Limb (tissue), 2 donors: ENCODE data around the gene ATF6B.

Experiments
- DNase-seq, 2 donors: peaks; one replicate each; pipeline ENCODE4 v3.0.0-alpha.2; 2016; ENCODE audit errors: extremely low spot score in 2 of 2

ATF6B gene

DNA sequence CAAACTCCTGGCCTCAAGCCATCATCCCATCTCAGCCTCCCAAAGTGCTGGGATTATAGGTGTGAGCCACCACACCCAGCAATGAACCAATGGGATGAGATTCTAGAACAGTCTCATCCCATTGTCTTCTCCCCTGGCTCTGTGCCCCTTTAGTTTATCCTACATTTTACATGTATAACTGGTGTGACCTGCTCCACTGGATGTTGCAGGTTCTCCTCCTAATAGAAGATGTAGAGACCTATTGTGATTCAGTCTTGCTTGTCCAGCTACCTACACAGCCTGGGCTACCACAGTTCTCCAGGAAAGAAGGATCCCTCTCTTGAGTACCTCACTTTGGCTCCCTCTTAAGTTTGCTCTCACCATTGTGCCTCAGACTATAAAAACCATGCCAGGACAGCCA, 4.1 kb upstream of the ATF6B start:
- no peak for DNase-seq

DNA sequence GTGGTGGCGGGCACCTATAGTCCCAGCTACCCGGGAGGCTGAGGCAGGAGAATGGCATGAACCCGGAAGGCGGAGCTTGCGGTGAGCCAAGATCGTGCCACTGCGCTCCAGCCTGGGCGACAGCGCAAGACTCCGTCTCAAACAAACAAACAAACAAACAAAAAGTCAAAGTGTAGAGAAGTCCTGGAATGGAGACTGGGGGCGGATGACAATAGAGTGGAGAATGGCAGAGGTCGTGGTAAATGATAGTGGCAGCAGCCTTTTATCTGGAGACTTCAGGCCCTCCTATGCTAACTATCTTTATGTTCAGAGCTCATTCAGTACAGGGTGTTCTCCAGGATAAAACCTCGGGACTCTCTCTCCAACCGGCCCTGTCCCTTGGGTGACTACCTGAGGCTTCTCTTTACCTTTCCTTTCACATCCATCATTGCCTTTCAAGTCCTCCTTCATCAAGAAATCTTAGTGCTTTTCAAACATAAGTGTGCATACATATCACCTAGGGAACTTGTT, 3.4 kb upstream of the ATF6B start:
- no peak for DNase-seq

DNA sequence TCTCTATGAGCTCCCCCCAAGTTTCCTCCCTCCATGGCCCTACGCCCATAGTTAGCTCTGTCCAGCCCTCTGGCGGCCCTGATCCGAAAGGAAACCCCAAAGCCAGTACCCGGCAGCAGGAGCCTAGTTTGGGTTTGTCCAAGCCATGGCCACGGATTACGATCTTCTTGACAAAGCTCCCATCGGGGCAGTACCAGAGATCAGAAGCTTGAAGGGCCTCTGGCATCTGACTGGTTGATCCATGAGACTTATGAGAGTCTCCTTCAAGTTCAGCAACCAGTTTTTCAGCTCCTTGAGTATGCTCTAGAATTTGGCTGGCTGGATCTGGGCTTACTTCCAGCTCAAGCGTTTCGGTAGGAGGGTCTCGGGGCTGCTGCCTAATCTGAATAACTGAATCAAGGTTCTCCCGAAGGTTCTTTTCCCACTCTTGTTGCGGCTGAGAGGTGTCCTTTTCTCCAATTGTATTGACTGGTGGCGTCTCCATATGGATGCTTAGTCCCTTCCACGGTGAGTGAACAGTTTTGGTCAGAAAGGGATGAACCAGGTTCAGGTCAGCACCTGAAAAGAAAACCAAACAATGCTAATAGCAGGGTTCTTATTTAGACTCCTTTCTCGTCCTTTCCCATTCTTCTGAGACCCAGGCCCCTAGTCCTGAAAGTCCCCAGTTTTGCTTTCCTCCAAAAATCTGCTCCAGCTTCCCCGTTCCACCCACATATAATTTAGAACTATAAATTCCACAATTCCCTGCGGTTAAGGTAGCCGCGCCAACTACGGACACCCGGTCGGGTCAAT, 1.4 kb upstream of the ATF6B start:
- no peak for DNase-seq

DNA sequence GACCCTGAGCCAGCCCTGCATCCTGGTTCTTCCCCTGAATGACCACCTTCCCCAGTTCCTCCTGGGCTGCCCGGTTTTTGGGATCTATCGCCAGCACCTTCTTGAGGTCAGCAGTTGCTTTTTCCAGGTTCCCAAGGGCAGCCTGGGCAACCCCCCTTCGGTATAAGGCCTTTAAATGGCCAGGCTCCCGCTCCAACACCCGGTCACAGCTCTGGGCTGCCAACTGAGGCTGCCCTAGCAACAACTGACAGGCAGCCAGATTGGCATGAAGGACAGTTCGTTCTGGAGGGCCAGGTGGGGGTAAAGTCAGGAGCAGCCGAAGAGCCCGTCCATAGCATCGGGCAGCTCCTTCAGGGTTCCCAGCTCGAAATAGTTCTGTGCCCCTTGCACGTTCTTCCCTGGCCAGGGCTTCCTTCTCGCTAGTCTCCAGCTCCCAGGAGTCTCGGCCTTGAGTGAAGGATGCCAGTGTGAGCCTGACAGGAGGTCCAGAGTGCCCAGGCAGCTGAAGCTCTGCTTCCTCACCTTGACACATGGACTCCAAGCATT, 778 bp upstream of the ATF6B start:
- DNase-seq, result no peak

DNA sequence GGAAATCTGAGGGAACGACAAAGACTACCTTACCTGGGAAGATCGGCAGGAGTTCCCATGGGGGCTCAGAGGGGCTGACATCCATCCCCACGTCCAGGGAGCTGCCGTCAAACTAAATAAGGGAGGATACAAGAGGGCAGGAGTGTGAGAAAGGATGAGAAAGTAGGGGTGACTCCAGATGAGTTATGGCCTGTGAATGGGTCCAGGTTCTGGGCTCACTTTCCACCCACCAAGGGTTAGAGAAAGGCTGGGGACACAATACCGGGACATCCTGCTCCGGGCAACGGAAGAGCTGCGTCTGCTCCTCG, 683 bp downstream of the ATF6B start:
- no peak for DNase-seq

DNA sequence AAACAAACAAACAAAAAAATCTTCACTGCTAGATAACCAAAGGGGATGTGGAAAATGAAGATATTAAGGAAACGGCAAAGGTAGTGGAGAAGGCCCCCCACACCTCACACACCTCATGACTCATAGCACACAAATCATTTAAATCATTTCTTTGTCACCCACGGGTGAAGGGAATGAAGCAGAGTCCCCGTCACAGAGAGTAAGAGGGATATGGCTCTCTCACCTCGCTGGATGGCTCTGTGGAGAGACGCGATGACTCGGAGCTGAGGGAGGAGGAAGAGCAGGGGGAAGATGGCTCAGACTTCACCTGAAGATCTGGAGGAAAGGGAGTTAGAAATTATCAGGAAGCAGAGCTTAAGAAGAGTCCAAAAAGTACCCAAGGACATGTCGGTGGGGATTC, 1.2 kb downstream of the ATF6B start:
- no peak for DNase-seq

DNA sequence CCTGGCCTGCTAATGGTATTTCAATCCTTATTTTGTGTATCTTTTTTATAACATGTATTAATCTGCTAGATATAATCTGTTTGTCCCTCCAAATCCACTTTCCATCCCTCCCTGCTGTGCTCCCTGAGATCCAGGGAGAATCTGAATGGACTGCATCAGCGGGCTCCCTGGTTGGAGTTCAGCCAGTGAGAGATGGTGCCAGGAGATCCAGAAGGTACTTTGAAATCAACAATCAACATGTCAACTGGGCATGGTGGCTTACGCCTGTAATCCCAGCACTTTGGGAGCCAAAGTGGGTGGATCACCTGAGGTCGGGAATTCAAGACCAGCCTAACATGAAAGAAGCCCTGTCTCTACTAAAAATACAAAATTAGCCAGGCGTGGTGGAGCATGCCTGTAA, 4.4 kb downstream of the ATF6B start:
- DNase-seq, result no peak

DNA sequence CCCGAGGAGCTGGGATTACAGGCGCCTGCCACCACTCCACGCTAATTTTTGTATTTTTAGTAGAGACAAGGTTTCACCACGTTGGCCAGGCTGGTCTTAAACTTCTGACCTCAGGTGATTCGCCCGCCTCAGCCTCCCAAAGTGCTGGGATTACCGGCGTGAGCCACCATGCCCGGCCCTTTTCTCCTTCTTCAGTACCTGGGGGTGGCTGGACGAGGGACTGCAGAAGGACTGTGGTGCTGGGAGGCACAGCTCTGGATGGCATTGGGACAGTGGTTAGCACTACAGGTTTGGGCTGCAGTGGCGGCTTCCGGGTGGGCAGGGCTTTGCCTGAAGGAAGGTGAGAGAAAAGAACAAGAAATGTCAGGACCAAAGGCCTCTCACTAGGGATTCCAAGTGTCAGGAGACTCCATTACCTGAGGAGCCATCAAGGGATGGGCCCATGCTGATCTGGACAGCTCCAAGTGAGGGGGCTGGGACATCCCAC, 7.4 kb downstream of the ATF6B start:
- DNase-seq, result no peak

DNA sequence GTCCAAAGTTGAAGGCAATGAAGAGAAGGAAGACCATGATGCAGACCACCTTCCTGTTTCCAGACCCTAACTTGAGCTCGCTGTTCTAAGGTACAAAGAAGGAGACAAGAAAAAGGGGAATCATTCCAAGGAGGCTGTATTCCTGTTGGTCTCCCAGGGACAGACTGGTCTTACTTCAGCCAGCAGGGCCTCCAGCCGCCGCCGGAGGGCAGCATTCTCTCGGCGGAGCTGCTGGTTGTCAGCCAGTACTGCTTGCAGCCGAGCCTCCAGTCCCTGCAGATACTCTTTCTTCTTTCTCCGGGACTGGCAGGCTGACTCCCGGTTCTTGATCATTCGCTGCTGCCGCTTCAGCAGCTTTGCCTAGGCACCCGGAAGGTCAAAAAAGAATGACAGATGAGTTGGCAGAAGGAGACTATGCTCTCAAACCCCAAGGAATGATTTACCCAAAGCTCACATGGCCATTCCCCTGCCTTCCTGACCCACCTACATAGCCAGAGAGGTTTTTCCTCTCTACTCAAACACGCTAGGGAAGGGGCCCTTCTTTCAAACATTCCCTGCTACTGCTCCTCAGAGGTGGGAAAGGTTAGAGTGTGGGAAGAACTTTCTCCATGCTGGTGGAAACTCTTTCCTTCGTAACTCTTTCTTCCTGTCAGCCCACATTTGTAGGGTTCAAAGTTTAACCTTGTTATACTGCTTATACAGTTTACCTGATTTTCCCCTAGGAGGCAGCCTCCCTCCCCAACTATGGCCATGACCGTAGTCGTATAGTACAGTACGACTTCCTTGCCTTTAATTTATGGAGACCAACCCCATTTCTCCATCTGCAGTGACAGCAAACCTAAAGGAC, 9.0 kb downstream of the ATF6B start:
- DNase-seq, result peak; percentile 89 to 90

DNA sequence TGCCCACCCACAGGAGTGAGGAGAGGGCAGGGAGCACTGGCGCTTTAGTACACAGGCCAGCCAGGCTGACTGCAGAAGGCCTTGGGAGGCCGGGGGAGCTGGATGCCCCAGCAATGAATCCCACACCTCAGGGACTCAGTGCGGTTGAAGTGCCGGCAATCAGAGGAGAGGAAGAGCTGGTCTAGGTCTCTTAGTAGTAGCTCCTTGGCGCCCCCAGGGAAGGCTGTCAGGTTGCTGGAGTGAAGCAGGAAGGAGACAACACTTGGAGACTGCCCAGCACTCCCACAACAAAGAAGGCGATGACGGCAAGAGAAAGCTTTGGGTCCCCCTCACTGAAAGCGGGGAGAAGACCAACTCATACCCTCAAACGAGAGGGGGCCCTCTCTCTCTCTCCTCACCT, 10.6 kb downstream of the ATF6B start:
- no peak for DNase-seq

DNA sequence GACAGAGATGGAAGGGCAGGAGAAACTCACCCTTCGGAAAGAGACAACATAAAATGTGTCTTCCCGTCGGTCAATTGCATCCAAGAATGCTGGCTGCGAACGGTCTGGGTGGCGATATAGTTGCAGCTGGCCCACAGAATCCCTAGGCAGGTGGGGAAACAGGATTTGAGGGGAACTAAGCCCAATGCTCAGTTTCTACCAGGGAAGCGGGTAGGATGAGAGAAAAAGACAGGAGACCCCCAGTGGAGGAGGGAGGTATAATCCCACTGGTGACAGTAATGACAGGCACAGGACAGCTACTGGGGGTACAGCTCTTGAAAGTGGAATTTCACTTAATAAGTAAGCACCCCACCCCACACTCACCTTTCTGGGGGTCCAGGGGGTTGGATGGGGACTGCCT, 11.4 kb downstream of the ATF6B start:
- DNase-seq, result no peak

DNA sequence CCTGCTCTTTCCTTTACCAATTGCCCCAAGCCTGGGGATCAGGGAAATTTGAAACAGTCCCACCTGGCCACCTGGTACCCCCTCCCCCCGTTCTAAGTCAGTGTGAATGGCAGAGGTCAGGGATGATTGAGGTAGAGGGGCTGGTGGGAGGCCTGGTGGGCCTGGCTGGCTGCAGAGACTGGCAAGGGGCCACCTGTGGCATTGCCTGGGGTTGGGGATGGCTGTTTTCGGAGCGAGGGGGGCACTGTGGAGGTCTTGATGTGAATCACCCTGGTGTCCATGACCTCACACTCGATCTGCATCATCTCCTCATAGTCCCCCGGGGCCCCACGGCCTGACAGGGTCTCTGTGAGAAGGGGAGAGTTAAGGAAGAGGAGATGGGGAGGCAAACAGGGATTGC, 12.4 kb downstream of the ATF6B start:
- DNase-seq, result no peak

DNA sequence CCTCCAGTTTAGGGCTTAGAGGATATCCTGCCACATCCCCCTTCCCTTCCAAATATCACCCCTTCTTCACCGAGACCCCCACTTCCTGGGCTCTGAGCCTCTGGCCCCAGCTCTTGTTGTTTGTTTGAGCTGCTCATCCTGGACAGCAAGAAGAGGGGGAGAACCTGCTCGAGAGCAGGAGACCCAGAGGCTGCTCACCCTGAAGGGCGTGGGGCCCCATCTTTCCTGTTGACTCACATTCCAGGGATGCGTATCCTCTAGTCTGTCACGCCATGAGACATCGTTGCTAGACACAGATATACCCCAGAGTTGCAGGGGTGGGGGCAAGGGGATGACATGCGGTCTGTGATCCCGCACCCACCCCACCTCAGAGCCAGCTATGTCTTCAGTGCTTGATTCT, 13.2 kb downstream of the ATF6B start:
- DNase-seq, result no peak

DNA sequence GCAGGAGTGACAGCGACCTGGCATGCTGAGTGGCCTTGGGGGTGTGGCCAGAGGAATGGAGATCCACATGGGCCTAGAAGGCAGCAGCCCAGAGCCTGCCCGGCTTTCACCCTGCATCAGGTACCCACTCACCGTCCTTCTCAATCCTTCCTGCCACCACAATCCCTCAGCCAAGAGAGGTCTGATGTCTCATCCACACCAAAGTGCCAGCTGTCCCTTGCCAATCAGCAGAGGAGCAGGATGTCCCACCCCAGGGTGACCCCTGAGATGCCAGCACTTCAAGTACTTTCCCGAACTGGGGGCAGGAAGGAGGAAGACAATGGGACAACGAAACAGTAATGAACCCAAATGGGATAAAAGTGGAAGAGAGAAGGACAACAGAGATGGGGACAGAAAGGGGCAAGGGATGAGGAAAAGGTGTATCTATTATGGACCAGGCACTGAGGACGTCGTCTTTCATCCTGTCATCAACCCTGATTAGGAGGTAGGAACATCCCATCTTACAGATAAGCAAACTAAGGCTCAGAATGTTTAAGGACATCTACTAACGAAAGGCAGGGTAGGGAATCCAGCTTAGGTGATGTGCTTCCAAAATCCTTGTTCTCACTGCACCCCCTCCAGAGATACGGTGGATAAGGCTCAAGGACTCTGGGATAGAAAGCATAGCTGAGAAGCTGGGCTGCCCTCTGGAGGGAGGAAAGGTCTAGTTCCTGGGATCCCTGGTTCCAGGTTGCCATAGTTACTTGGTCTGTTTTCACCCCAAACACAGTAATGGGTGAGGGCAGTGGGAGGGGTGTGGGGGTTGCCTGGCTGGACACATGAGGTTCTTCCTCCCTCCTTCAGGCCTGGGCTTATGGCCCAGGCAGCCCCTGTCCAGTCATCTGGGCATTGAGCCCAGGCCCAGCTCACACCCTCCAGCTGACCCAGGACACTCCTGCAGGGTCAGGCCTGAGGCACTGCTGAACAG, 14.4 kb downstream of the ATF6B start:
- DNase-seq, result peak; percentile 63 to 81

DNA sequence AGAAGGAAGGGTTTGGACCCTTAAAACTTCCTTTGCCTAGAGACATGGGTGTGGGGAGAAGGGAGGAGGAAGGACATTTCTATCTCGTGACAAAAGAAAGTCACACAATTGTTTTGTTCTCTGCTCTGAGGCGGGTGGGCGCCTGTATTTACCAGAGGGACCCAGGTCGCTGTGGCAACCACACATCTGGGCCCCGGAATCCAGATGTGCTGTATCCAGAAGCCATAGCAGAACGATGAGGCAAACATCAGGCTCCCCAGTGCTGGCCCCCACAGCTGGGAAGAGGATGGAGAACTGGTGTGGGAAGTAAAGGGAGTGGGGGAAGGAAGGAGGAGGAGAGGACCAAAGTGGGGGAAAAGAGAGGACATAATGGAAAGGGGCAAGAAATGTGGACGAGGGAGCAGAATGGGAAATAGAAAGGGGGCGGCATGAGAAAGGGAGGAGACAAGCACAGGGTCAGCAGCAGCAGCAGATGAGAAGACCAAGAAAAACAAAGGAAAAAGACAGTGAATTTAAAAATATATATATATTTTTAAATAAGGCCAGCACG, 15.5 kb downstream of the ATF6B start:
- DNase-seq, result peak; percentile 77 to 83

DNA sequence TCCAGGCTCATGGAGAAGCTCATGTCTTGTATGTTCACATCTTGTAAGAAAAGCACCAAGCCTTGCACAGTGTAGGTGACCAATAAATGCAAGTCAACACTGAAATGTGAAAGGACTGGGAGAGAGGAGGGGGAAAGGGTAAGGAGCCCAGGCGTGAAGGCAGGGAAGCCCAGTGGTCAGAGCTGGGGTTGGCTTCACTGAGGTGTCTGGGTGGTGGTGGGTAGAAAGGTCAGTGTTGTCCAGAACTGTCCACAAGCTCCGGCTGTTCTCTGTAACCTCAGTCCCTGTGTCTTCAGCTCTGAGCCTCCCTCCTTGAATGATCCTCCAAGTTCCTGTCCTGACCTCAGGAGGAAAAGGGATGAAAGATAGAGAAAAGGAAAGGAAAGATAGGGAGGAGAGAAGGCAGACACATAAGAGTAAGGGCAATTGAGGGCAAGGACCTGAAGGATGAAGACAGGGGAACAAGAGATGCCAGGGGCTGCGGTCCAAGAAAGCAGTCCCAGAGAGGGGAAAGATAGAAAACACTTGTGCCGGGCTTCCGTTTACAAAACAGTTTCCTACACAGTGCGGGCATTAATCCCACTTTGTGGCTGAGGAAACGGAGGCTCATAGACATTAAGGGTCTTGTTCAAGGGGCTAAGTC, 16.5 kb downstream of the ATF6B start:
- DNase-seq, result no peak

DNA sequence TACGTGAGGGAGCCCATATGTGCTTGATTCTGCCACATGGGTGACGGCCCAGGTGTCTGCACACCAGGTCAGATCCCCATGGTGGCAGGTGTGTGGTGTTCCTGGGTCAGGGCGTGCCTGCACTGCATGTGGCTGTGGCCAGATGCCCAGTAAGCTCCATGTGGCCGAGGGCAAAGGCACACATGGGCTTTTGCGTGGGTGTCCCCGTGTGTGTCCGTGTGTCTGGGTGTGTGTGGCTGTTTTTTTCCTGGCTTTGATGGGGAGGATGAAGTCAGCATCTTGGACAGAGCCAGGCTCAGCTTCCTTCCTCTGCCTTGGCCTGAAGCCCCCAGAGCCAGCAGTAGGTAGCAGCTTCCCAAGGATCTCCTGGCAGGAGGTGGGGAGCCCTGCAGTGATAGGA, 17.4 kb downstream of the ATF6B start:
- DNase-seq, result no peak

DNA sequence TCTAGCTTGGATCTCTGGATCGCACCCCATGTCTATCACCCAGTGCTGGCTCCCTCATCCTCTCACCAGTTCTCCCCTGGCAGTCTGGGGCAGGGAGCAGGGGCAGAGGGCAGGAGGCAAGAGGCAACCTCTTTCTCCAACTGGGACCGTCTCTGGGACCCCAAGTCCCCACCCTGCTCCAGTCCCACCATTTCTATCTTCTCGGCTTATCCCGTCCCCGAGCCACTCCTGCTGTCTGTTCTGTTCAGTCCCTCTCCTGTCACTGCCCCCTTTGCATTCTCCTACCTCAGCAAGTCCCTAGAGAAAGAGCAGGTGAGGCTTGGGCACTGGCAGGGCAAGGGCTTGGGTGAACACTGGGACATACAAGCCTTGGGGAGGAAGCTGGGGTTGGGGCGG, 18.3 kb downstream of the ATF6B start:
- DNase-seq, result no peak

DNA sequence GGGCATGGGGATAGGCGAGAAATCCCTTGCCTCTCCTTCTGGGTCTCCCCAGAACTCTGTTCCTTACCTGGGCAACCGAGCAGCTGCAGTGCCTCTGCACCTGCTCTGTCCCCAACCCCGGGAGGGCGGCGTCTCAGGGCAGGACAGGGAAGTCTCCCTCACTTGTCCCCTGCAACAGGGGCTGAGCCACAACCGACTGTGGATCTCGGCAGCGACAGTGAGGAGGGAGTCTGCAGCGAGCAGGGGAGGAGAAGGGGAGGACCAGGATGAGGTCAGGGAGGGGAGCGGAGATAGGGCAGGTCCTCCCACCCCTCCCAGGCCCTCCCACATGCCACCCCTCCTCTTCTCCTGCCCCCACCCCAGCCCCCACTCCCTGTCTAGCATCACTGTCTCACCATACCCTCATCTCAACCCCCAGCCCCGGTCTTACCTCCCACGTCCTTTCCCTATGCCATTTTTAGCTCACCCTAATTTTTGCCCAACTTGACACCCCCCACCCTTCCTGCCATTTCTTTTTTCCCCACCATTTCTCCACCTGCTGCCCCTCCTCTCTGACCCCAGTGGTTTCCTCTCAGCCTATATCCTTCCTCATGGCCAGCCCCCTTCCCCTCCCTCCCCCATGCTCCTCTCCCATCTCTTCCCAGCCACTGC, 18.8 kb downstream of the ATF6B start, which contains the start of gene TNXB:
Gene TNXB, minus strand, starts transcription at position 225 of the 651 bp plus-strand sequence. CDS start 11,140 bp downstream, outside the sequence.
- DNase-seq, result no peak

DNA sequence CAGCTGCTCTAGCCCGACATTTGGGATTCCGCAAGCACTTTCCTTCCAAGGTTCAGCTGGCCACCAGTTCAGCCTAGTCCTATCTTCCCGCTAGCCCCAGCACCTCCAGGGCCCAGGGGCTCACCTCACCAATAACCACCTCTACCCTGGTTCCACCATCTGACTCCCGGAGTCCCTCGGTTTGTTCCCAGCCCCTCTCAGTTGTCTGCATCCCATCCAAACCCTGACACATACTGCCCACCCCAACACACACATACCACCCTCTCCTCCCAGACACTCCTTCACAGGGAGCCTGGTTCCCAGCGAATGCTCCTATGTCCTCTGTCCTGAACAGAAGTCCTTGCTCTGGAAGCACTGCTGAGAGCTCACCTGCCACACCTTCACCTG, 19.3 kb downstream of the ATF6B start:
- no peak for DNase-seq
